ENCODE measurements around the gene LAMC2.
A peak's percentile ranks its signal among the peaks of the same experiment; 100 is the strongest.

Gene LAMC2

GRCh38 chr1:183186841-183187240, 777 bp downstream of the LAMC2 start:
- in situ Hi-C loops (cut with HindIII; ENCODE audit: low pct_ligation_motif_present, low sequenced_read_pairs), result no loop called here
- no peak for TF ChIP-seq CTCF (IDR thresholded peaks at IDR 0.05; ENCODE audit: low read depth, low read length, missing control alignments)
- Histone ChIP-seq H3K27me3 (replicated peaks) (no peaks in the 10 kb centered on the region), H3K4me3 (ENCODE audit: low read depth, low read length) (no peak overlapping the region), H3K27ac (no peak overlapping the region), H3K36me3 (replicated peaks) (no peaks in the 10 kb centered on the region)
- DNase-seq, result no peak

- Histone ChIP-seq H3K4me3 (ENCODE audit: low read depth, low read length) (no peak overlapping the region), H3K27me3 (replicated peaks) (no peaks in the 10 kb centered on the region), H3K27ac (no peak overlapping the region), H3K36me3 (replicated peaks) (no peaks in the 10 kb centered on the region)
- no peak for DNase-seq
- in situ Hi-C loops (cut with HindIII; ENCODE audit: low pct_ligation_motif_present, low sequenced_read_pairs), result no loop called here
- TF ChIP-seq CTCF (IDR thresholded peaks at IDR 0.05; ENCODE audit: low read depth, low read length, missing control alignments), result no peak
Measured at GRCh38 chr1:183188240-183188639, 2.2 kb downstream of the LAMC2 start.

GRCh38 chr1:183191833-183192232, 5.8 kb downstream of the LAMC2 start:
- Histone ChIP-seq H3K36me3 (replicated peaks) (no peaks in the 10 kb centered on the region), H3K27ac (peak overlapping the region; percentile 54), H3K4me3 (ENCODE audit: low read depth, low read length) (no peak overlapping the region), H3K27me3 (replicated peaks) (no peaks in the 10 kb centered on the region)
- DNase-seq, result peak; percentile 71
- in situ Hi-C loops (cut with HindIII; ENCODE audit: low pct_ligation_motif_present, low sequenced_read_pairs), result no loop called here
- no peak for TF ChIP-seq CTCF (IDR thresholded peaks at IDR 0.05; ENCODE audit: low read depth, low read length, missing control alignments)

- Histone ChIP-seq H3K27me3 (replicated peaks) (no peaks in the 10 kb centered on the region), H3K27ac (no peak overlapping the region), H3K4me3 (ENCODE audit: low read depth, low read length) (no peak overlapping the region), H3K36me3 (replicated peaks) (no peaks in the 10 kb centered on the region)
- TF ChIP-seq CTCF (IDR thresholded peaks at IDR 0.05; ENCODE audit: low read depth, low read length, missing control alignments), result no peak
- DNase-seq, result no peak
- in situ Hi-C loops (cut with HindIII; ENCODE audit: low pct_ligation_motif_present, low sequenced_read_pairs), result no loop called here
Measured at GRCh38 chr1:183193963-183194525, 8.0 kb downstream of the LAMC2 start.

- TF ChIP-seq CTCF (IDR thresholded peaks at IDR 0.05; ENCODE audit: low read depth, low read length, missing control alignments), result no peak
- Histone ChIP-seq H3K27me3 (replicated peaks) (no peaks in the 10 kb centered on the region), H3K27ac (peak overlapping the region; percentile 14), H3K36me3 (replicated peaks) (no peaks in the 10 kb centered on the region), H3K4me3 (ENCODE audit: low read depth, low read length) (no peak overlapping the region)
- in situ Hi-C loops (cut with HindIII; ENCODE audit: low pct_ligation_motif_present, low sequenced_read_pairs), result no loop called here
- no peak for DNase-seq
Measured at GRCh38 chr1:183194527-183195141, 8.6 kb downstream of the LAMC2 start.

GRCh38 chr1:183195142-183195574, 9.1 kb downstream of the LAMC2 start:
- TF ChIP-seq CTCF (IDR thresholded peaks at IDR 0.05; ENCODE audit: low read depth, low read length, missing control alignments), result no peak
- no peaks in the 10 kb centered on the region for H3K27me3 ChIP-seq (replicated peaks)
- no peaks in the 10 kb centered on the region for H3K36me3 ChIP-seq (replicated peaks)
- in situ Hi-C loops (cut with HindIII; ENCODE audit: low pct_ligation_motif_present, low sequenced_read_pairs), result no loop called here
- no peak overlapping the region for H3K4me3 ChIP-seq (ENCODE audit: low read depth, low read length)
- H3K27ac ChIP-seq, result peak overlapping the region; percentile 14
- peak; percentile 49 for DNase-seq
